GM21423 (cell line): ENCODE results near the gene LDLRAD2.

Source experiments
- ATAC-seq: cut with Tn5 transposase; IDR thresholded peaks from one replicate; pipeline ENCODE4 v1.9.1; 2021; ENCODE audit warnings: mild to moderate bottlenecking, moderate library complexity; ENCODE audit not compliant: unreplicated experiment

The LDLRAD2 gene

DNA sequence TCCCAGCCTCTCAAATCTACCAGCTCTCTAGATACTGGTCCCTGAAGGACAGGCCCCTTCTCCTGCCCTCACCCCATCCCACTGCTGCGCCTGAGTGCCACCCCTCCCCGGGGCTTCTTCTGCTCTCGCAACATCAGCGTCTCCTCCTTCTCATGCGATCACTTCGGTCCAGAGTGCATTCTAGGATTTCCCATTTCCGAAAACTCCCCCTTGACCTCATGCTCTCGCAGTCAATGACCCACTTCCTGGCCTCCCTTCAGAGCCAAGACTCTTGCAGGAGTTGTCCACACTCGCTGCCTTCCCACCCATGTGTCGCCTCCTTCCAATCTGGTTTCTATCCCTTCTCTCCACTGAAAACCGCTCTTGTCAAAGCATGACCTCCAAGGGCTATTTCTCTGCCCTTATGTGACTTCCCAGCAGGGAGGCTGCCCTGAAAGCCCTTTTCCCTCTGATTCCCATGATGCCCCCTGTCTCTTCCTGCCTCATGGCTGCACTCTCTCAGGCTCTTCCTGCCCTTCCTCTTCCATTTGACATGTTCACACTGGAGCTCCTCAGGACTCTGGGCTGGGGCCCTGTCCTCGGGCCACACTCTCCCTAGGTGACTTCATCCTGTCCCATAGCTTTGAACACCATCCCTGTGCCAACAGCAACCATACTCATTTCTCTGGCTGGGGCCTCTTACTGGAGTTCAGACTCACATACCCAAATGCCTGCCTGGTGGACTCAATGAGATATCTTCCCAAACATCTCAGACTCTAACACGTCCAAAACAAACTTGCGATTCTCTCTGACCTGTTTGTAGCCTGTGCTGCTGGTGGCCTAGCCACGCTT is 46.0 kb downstream of the LDLRAD2 start:
- no peak for ATAC-seq

- no peak for ATAC-seq
Measured at GRCh38 chr1:21859669-21860179, 47.7 kb downstream of the LDLRAD2 start.

GRCh38 chr1:21860971-21861370 is 48.9 kb downstream of the LDLRAD2 start:
- ATAC-seq = no peak

DNA sequence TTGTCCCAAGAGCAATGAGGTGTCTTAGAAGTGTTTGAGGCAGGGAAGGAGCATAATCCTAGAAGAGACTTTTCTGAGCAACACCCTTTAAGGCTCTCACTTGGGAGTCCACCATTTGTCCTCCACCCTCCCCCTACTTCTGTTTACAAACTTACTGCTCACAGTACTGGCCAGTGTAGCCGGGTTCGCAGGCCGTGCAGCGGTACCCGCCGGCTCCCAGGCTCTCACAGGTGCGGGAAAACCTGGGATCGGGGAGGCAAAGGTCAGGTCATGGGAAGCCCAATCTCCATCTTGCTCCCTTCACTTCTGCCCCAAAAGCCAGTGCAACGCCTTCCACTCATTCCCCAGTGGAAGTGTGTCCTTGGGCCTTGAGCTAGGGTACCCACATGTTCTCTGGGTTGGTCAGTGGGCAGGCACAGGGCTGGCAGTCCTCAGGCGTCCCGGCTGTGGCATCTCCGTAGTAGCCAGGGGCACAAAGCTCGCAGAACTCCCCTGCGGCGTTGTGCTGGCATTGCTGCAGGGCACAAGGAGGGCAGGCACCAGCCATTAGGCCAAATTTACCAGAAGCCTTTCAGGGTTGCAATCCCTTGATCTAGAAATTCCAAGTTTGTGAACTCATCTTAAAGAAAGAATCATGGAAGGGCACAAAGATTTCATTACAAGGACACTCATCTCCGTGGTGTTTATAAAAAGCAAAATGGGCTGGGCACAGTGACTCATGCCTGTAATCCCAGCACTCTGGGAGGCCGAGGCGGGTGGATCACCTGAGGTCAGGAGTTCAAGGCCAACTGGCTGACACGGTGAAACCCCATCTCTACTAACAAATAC is 49.8 kb downstream of the LDLRAD2 start:
- no peak for ATAC-seq

GRCh38 chr1:21863981-21864380 is 51.9 kb downstream of the LDLRAD2 start:
- ATAC-seq = no peak

DNA sequence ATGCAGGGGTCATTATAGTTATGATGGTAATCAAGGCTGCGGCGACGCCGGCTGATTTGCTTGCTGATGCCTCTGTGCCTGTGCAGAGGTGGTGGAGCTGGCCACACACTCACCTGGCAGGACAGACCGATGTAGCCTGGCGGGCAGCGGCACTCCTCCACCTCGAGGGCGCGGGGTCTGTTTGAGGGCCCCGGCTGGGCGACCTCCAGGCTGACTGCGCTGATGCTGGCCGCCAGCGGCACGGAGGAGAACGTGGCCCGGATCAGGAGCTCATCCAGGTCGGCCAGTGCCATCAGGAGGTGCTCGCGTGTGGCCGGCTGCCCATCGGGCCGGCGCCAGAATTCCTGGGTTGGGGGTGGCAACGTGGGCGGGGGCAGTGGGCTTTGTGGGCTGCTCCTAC is 52.7 kb downstream of the LDLRAD2 start:
- ATAC-seq = no peak

- no peak for ATAC-seq
Measured at GRCh38 chr1:21865609-21865942, 53.5 kb downstream of the LDLRAD2 start.

DNA sequence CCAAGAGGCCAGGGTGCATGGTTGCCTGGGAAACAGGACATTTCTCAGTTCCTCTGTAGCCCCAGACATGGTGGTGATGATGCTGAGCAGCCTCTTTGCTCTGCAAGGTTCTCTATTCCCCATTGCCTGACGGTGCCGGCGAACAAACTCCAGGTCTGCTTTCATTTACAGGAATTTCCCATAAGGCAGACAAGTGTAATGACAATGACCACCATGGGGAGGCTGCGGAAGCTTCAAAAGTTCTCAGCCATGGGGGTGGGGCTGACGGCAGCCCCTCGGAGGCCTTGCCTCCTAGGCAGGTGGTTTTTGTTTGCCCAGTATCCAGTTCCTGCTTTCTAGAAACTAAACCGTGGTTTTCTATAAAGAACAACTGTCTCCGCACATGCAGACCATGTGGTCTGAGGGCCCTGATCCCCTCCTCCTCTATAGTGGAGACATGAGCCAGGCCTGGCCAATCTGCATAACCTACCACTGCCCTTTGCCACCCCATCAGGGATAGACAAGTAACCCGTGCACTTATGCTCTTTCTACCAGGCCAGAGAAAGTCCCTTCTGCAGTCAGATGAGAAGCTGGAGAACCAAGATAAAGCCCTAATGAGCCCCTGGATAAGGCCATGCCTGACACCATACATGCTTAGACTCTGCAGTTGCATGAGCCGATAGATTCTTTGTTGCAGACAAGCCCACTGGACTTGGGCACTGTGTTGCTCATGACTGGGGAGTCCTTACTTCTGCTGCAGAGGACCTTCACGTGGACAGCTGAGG is 54.1 kb downstream of the LDLRAD2 start:
- peak; percentile 72 for ATAC-seq

GRCh38 chr1:21866707-21867043 is 54.6 kb downstream of the LDLRAD2 start:
- ATAC-seq = no peak

GRCh38 chr1:21867451-21867996 is 55.5 kb downstream of the LDLRAD2 start:
- ATAC-seq = no peak

GRCh38 chr1:21868482-21868881 is 56.4 kb downstream of the LDLRAD2 start:
- no peak for ATAC-seq

GRCh38 chr1:21868941-21869454 is 56.9 kb downstream of the LDLRAD2 start:
- no peak for ATAC-seq

DNA sequence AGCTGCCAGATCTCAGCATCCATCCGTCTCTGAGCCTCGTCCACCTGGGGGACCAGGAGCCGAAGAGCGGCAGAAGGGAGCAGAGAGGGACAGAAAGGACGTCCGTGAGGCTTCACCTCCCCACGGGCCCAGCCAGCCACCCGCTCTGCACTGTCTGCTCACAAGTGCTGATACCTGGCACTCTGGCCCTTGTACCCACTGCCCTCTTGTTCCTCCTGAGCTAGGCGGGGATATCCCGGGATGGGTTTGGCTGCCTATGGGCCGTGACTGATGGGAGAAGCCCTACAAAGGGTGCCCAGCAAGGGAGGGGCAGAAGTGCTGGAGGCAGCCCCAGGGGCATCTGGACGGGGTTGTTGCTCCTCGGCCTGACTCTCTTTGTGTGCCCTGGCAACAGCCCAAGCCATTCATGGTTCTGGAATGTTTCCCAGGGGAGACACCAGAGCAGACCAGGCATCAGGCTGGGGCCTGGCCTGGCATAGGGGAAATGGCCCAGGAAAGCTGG is 57.6 kb downstream of the LDLRAD2 start:
- no peak for ATAC-seq

GRCh38 chr1:21870611-21871010 is 58.5 kb downstream of the LDLRAD2 start:
- no peak for ATAC-seq

DNA sequence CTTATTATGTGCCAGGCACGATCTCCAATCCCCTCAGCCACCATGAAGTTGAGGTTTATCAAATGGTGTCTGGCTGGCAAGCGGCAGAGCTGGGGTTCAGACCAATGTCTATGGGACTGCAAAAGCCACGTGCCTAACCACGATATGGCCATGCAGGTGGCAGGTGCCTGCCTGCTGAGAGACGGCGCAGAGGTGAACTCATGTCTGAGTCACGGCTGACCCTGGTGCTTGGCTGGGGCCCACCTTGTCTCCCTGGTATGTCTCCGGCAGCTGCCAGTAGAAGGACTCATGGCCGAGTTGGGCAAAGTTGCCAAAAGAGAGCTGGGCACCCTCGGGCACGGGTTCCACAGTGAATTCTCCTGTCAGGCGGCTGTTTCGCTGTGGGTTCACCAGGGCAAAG is 59.9 kb downstream of the LDLRAD2 start:
- ATAC-seq = no peak

DNA sequence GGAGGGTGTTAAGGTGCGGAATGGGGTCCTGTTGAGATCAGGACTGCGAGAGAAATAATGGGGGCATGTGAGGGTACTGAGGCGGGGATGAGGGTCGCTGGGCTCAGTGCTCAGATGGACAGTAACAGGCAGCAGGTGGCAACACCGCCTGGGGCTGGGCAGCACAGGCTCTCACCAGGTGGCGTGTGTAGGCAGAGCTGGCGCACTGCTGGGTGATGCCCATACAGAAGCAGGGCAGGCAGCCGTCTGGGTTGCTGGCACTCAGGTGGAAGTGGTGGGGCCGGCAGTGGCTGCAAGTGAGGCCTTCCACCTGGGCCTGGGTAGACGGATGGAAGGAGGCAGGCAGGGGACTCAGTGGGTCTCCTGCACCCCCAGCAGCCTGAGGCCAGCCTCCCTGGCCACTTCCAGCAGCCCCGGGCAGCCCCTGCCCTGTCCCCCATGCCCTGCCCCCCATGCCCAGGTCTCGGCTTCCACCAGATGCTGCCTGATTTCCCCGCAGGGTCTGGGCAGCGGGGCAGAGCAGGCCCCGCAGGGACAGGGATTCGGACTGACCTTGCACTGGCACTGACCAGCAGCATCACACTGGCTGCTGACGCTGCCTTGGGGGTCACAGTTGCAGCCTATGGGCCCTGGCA is 60.5 kb downstream of the LDLRAD2 start:
- ATAC-seq = no peak

GRCh38 chr1:21873174-21873573 is 61.1 kb downstream of the LDLRAD2 start:
- ATAC-seq = no peak

DNA sequence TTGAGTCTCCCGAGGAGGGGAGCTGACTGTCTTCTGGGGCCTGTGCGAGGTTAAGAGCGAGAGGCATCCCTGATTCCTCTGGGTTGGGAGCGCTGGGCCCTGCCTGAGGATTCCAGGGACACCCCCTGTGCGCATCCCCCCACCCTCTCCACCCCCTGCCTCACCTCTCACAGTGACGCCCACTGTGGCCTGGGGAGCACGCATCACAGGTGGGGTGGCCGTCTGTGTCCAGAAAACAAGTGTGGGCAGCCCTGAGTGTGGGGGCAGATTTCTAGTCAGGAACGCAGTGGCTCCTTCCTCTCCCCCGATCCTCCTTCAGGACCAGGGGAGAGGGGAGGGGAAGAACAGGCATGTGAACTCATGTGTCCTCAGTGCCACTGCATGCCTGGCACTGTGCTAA is 61.7 kb downstream of the LDLRAD2 start:
- ATAC-seq = no peak

DNA sequence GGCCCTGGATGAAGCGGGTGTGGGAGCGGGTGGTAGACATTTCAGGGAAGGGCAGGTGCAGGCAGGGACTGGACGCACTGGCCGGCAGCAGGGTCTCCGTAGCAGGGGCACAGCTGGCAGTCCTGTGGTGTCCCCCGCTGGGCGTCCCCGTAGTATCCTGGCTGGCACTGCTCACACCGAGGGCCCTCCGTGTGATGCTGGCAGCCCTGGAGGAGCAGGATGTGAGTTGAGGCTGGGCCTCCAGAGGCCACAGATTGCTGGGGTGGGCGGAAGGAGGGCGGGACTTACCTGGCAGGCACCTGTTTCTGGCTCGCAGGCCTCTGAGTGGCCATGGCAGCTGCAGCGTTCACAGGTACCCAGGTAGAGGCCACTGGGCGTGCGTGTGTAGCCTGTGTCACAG is 62.3 kb downstream of the LDLRAD2 start:
- no peak for ATAC-seq
